Neural crest cell (in vitro differentiated cells): ENCODE data around the gene VEGFB. TPM values are rescaled to one million over a fixed set of nuclear protein-coding genes. Genes with fewer than 3 reads are reported as not detected.

Experiments
- DNase-seq: peaks from one replicate; pipeline ENCODE4 v3.0.0; 2021; ENCODE audit warnings: low read depth, mixed read lengths, low spot score
- H3K27ac Mint-ChIP-seq: one replicate; pipeline ENCODE4 v1.8.0; 2021; ENCODE audit warnings: mild to moderate bottlenecking, mixed read lengths; ENCODE audit not compliant: unreplicated experiment
- H3K27me3 Mint-ChIP-seq: 2 replicates; pipeline ENCODE4 v1.8.0; 2021; ENCODE audit warnings: low read depth, mild to moderate bottlenecking, mixed read lengths
- H3K36me3 Mint-ChIP-seq: 2 replicates; pipeline ENCODE4 v1.8.0; 2021; ENCODE audit warnings: low read depth, mild to moderate bottlenecking, mixed read lengths
- H3K4me1 Mint-ChIP-seq: 2 replicates; pipeline ENCODE4 v1.8.0; 2021; ENCODE audit warnings: mixed read lengths
- H3K4me3 Mint-ChIP-seq: one replicate; pipeline ENCODE4 v1.8.0; 2021; ENCODE audit warnings: mild to moderate bottlenecking, mixed read lengths
- H3K9me3 Mint-ChIP-seq: 2 replicates; pipeline ENCODE4 v1.8.0; 2021; ENCODE audit warnings: mixed read lengths
- total RNA-seq: library from RNA; stranded (reverse); gene quantifications from 2 replicates; pipeline ENCODE4 v1.2.1, GENCODE V29; 2021
- TF ChIP-seq, protein P1 (sequence below): fragments of 200-600 bp; sonication (generic); conservative IDR thresholded peaks from 2 replicates; pipeline ENCODE4 v1.5.0; 2021; ENCODE audit warnings: antibody characterized with exemption, mild to moderate bottlenecking

The VEGFB gene
- total RNA-seq, 1 donor from 2014 or later, result 62.7 TPM

- Mint-ChIP-seq H3K27ac (peak within 1 kb of the TSS; percentile 96), H3K4me3 (peak within 1 kb of the TSS; percentile 95), H3K27me3 (peaks cover 2% of the 10 kb centered on the region), H3K4me1 (peaks cover 21% of the 10 kb centered on the region), H3K36me3 (peaks cover 3% of the 10 kb centered on the region), H3K9me3 (no peaks in the 10 kb centered on the region)
- peak; percentile 93 for DNase-seq
- TF ChIP-seq, protein P1, sequence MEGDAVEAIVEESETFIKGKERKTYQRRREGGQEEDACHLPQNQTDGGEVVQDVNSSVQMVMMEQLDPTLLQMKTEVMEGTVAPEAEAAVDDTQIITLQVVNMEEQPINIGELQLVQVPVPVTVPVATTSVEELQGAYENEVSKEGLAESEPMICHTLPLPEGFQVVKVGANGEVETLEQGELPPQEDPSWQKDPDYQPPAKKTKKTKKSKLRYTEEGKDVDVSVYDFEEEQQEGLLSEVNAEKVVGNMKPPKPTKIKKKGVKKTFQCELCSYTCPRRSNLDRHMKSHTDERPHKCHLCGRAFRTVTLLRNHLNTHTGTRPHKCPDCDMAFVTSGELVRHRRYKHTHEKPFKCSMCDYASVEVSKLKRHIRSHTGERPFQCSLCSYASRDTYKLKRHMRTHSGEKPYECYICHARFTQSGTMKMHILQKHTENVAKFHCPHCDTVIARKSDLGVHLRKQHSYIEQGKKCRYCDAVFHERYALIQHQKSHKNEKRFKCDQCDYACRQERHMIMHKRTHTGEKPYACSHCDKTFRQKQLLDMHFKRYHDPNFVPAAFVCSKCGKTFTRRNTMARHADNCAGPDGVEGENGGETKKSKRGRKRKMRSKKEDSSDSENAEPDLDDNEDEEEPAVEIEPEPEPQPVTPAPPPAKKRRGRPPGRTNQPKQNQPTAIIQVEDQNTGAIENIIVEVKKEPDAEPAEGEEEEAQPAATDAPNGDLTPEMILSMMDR, result no peak
Observed at GRCh38 chr11:64240435-64241240, 6.3 kb downstream of the VEGFB start, which contains the start of gene FKBP2. Gene FKBP2 (plus strand): TSS chr11:64241095. CDS start chr11:64242388, 1,293 bp downstream.

GRCh38 chr11:64241241-64241490 is 6.8 kb downstream of the VEGFB start:
- Mint-ChIP-seq H3K9me3 (no peaks in the 10 kb centered on the region), H3K4me1 (peaks cover 21% of the 10 kb centered on the region), H3K4me3 (peak overlapping the region; percentile 95), H3K27me3 (peaks cover 2% of the 10 kb centered on the region), H3K36me3 (peaks cover 3% of the 10 kb centered on the region), H3K27ac (peak overlapping the region; percentile 96)
- TF ChIP-seq, protein P1, result no peak
- DNase-seq, result peak; percentile 100

DNA sequence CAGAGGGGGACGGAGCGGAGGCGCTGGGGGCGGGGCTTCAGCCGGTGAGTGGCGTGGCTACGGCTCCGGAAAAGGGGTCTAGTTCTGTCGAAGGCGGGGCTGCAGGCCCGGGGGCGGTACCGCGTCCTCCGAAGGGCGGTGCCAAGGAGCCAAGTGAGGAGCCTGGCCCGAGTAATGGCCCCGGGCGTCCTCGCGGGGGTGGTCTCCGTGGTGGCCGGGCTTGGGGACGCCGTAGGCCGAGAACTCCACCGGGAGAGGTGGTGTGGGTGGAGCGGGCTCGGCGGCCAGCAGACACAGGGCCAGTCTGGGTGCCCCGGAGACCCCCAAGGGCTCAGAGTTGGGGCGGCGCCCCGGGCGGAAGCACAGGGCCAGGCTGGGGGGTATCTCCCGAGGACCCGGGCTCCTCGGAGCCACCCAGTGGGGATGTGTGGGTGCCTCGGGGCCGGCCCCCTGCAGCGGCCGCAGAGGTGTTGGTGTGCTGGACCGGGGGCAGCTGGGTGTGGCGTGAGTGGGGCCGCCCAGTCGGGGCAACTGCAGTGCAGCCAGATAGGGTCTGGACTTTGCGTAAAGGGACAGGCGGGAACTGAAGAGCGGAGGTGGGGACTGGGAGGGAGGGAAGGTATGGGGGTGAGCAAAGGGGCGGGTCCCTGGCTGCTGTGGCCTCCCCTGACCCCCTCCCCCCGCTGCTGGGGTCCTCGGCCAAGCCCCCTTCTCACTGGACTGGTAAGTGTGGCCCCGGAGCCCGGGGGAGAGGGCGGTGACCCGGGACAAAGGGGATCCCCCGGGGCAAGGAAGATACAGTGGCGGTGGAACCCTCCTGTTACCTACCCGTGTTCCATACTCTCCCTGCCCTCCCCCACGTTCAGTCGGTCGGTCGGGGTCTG is 7.3 kb downstream of the VEGFB start:
- H3K4me1 Mint-ChIP-seq, result peaks cover 21% of the 10 kb centered on the region
- no peak for DNase-seq
- peaks cover 2% of the 10 kb centered on the region for H3K27me3 Mint-ChIP-seq
- H3K27ac Mint-ChIP-seq, result peak overlapping the region; percentile 96
- H3K9me3 Mint-ChIP-seq, result no peaks in the 10 kb centered on the region
- H3K4me3 Mint-ChIP-seq, result peak overlapping the region; percentile 95
- TF ChIP-seq, protein P1, result no peak
- peaks cover 3% of the 10 kb centered on the region for H3K36me3 Mint-ChIP-seq

DNA sequence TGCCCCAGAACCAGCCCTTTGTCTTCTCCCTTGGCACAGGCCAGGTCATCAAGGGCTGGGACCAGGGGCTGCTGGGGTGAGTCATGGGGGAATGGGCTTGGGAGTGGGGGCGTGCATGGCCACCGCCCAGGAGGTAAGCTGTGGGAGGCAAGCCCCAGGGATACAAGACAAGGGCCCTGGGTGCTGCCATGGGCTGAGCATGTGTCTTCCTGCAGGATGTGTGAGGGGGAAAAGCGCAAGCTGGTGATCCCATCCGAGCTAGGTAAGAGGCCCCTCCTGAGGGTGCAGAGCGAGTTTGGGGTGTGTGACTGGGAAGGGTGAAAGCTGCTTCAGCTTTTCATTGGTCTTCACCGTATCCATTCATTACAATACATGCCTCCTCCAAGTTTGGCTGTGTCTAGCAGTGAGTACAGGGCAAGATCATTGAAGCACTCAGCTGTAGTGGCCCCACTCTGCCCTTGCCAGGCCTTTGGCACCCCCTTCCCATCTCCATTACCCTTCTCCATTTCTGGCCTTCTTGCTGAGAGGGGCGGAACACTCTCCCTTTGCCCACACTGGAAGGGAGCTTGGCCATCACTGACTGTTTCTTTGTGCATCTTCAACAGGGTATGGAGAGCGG is 9.0 kb downstream of the VEGFB start:
- Mint-ChIP-seq H3K4me3 (peak overlapping the region; percentile 95), H3K27ac (no peak overlapping the region), H3K36me3 (no peaks in the 10 kb centered on the region), H3K27me3 (peaks cover 5% of the 10 kb centered on the region), H3K9me3 (no peaks in the 10 kb centered on the region), H3K4me1 (peaks cover 28% of the 10 kb centered on the region)
- TF ChIP-seq, protein P1, result no peak
- no peak for DNase-seq

DNA sequence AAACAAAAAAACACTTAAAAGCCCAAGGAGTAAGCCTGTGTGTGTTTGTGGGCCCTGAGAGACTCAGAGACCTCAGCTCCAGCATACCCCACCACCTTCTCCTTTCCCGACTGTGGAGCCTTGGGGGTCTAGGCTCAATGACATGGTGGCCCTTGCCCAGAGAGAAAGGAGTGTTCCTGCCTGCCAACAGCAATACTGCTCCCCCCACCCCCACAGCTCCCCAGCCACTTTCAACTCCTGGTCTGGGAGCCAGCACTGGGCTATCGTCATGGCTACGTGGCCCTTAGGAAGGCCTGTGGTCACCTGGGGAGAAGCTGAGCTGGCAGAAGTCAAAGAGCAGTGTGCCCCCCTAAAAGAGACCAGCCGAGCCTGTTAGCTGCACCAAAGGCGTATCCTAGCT is 9.7 kb downstream of the VEGFB start:
- no peak for DNase-seq
- Mint-ChIP-seq H3K27me3 (peaks cover 5% of the 10 kb centered on the region), H3K27ac (no peak overlapping the region), H3K36me3 (no peaks in the 10 kb centered on the region), H3K4me3 (peak overlapping the region; percentile 95), H3K4me1 (peaks cover 28% of the 10 kb centered on the region), H3K9me3 (no peaks in the 10 kb centered on the region)
- TF ChIP-seq, protein P1, result no peak
